ENCODE data around the gene SMIM26.
A peak's percentile ranks its signal among the peaks of the same experiment; 100 is the strongest.
"Not testable (repeated sequence)": the region's sequence is repeated elsewhere in the genome, so short reads cannot be mapped to it uniquely, and the experiment has no call there.

SMIM26 gene, protein sequence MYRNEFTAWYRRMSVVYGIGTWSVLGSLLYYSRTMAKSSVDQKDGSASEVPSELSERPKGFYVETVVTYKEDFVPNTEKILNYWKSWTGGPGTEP

DNA sequence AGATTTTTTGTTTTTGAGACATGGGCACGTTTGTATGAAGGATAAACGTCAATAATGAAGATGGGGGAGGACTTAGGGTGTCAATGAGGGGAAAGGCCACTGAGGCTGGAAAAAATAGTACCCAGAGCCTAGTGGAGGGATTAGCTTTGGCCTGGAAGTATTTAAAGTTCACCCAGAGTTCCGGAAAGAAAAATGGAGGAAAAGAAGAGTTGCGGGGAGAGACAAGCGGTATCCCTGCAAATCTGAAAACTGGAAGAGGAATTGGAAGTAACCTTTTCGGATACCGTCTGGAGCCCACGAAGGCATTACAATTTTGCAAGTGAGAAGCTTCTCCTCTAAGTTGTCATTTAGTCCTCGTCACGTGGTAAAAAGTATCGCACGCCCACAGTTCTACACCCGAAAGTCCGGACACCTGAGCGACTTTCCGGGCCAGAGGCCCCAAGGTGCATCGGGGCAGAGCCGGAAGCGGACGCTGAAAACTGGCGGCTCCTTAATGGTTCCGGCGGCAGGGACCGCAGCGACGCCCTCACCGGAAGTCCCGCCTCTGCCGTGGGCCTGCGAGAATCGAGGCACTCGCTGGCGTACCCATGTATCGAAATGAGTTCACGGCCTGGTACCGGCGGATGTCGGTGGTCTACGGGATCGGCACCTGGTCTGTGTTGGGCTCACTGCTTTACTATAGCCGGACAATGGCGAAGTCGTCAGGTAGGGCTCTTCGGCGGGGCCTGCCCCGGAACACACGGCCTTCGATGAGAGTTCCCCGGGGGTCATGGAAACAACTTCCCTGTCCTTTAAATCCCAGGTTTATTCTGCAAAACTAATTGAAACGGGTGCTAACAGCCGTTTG is at the start of gene SMIM26:
Gene SMIM26 (plus strand): TSS at position 541 of the 847 bp plus-strand sequence. CDS start 47 bp downstream, at position 588.
- peak; percentile 78 to 93 (median 87) for DNase-seq

DNA sequence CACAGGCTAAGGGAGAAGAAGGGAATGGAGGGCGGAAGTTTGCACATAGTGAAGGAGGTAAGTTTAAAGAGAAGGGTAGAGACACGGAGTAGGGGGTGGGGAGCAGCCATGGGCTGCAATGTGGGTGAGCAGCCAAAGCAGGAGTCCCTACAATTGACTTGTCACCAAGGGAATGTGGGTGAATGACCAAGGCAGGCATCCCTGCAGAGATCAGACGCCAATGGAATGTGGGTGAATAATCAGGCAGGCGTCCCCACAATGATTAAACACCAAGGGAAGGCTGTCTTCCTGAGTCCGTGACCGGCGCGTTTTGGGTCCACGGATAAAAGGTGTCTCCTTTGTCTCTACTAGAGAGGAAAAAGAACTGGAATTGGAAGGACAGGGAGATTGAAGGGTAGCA is 45.2 kb upstream of the SMIM26 start:
- not testable (repeated sequence) for DNase-seq

DNA sequence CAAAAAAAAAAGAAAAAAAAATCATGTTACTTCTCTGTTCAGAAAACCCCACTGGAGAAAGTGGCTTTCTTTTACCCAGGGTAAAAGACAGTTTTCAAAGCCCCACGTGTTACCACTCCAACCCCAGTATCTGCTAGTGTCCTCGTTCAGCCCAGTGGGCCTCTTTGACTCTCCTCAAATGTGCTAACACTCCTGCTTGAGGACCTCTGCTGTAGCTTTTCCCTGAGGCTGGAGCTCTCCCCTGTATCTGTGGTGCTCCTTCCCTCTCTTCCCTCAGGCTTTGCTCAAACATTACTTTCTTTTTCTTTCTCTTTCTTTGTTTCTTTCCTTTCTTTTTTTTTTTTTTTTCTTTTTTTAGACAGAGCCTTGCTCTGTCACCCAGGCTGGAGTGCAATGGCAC is 44.2 kb upstream of the SMIM26 start:
- no peak for DNase-seq

DNA sequence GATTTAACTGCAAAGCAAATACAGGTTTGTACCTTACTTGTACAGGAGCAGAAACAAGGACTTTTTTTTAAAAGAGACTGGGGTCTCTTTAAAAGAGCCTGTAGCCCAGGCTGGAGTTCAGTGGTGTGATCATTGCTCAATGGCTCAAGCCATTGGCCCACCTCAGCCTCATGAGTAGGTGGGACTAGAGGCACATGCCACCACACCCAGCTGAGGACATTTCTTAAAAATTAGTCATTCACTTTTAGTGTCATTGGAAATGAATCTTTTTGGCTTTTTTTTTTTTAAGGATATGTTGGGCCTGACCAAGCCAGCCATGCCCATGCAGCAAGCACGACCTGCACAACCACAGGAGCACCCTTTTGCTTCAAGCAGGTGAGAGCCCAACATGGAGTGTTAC is 42.6 kb upstream of the SMIM26 start:
- DNase-seq = no peak

DNA sequence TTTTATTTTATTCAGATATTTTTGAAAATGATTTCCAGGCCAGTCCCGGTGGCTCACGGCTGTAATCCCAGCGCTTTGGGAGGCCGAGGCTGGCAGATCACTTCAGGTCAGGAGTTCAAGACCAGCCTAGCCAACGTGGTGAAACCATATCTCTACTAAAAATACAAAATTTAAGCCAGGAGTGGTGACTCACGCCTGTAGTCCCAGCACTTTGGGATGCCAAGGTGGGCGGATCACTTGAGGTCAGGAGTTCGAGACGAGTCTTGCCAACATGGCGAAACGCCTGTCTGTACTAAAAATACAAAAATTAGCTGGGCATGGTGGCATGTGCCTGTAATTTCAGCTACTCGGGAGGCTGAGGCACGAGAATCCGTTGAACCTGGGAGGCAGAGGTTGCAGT is 40.5 kb upstream of the SMIM26 start:
- not testable (repeated sequence) for DNase-seq

DNA sequence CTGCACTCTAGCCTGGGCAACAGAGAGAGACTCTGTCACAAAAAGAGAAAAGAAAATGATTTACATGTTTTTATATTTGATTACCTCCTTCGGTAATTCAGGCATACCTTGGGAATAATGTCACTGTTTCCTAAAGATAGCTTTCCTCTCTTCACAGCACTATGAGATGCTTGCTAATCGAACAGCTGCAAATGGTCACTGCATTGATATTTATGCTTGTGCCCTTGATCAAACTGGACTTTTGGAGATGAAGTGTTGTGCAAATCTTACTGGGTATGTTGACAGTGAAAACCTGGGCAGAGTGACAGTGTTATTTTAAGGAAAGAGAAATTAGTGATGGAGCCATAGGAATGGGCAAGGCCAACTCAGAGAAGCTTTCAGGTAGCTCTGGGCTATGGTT is 39.9 kb upstream of the SMIM26 start:
- DNase-seq = no peak

DNA sequence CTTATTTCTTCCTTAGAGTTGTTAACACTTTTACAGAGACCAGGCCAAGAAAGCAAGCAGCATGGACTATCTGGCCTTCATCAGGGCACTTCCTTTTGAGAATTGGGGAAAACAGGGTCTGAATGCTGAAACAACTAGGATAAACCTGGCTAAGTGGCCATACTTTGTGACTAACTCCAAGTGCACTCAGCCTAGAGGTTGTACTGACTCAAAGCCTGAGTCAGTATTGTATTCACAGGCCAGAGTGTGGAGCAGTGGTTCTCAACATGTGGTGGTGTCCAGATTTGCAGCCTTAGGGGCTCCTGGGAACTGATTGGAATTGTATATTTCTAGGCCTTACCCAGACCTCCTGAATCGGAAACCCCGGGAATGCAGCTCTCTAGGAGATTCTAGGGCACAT is 39.4 kb upstream of the SMIM26 start:
- DNase-seq = no peak

DNA sequence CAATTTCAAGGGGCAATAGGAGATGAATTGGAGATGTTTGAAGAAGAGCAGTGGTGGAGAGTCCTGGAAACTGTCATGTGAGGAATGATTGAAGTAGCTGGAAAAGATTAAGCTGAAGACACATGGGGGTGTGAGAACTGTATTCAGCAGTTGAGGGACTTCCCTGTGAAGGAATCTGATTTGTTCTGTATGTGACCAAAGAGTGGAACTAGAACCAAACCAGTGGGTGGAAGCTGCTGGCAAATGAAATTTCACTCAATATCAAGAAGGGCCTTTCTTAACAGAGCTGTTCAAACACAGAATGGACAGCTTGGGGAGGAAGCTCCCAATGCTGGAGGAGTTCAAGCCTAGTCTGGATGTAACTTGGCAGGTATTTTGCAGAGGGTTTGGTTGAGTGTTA is 38.2 kb upstream of the SMIM26 start:
- no peak for DNase-seq

DNA sequence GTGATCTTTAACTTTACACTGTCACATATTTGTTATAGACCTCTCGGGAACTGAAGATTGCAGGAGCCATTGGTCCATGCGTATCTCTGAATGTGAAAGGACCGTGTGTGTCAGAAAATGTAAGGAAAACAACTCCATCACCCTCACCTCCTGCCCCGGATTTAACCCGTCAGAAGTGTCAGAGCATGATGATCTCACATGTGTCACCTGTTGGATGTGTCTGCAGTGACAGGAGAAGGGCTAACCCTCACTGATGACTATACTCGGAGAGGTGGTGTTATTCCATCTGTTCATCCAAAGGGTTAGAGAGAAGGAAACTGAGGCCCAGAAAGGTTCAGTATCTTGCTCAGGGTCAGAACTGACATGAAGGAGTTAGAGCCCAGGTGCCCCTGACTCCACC is 34.6 kb upstream of the SMIM26 start:
- no peak for DNase-seq

DNA sequence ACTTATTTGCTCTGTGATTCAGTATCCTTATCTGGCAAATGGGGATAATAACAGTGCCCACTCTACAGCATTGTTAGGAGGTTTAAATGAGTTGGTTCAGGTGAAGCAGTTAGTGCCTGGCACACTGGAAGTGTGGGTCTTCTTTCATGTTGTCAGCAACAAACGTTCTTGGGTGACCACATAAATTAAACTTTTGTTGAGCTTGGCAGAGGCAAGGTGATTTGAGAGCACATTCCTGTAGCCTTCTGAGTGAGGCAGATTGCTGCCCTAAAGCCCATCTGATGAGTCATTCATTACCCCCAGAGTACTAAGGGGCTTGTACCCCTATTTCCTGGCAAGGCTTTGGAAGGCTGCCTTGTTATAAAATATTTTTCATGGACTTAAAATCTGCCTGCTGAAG is 33.7 kb upstream of the SMIM26 start:
- DNase-seq = no peak

DNA sequence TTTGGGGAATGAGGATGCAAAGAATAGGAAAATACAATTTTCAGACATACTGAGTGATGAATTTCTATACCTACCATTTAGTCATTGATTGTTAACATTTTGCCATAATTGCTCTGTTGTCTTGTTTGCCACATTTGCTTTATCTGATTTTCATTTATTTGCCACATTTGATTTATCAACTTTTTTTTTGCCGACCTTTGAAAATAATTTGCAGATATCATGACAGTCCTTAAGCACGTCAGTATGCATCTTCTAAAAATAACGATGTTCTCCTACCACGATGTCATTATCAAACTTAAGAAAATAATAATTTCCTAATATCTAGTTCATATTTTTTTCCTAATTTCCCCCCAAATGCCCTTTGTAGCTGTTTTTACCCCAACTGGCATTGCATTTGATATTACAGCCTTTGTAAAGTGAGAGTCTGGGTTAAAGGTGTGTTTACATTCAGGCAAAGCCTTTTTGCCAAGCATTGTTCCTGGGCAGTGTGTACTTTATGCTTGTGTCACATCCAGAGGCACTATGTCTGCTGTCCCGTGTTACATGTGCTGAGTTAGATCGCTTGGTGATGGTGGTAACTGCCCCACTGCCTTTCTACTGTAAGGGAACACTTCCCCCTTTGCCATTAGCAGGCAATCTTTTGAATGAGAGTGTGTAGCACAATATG is 33.1 kb upstream of the SMIM26 start:
- DNase-seq = no peak

DNA sequence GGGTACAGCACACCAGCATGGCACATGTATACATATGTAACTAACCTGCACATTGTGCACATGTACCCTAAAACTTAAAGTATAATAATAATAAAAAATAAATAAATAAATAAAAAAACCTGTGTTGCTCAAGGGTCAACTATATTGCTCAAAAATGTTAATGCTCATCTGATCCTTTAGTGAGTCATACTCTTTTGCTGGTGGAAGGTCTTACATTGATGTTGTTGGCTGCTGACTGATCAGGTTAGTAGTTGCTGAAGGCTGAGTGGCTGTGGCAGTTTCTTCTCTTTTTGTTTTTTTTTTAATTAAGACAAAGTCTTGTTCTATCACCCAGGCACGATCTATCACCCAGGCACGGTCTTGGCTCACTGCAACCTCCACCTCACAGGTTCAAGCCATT is 29.6 kb upstream of the SMIM26 start:
- no peak for DNase-seq

DNA sequence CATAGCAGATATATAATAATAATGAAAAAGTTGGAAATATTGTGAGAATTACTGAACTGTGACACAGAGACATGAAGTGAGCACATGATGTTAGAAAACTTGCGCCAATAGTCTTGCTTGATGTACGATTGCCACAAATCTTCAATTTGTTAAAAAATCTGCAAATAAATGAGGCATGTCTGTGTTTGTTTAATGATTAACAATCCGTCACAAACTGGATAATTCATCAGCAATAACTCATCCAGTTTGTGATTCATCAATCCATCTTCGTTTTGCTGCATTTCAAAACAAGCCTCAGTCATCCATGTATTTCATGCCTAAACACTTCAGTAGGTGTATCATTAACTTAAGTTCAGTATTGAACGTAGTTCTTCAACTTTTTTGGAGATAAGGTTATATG is 25.5 kb upstream of the SMIM26 start:
- DNase-seq = no peak

DNA sequence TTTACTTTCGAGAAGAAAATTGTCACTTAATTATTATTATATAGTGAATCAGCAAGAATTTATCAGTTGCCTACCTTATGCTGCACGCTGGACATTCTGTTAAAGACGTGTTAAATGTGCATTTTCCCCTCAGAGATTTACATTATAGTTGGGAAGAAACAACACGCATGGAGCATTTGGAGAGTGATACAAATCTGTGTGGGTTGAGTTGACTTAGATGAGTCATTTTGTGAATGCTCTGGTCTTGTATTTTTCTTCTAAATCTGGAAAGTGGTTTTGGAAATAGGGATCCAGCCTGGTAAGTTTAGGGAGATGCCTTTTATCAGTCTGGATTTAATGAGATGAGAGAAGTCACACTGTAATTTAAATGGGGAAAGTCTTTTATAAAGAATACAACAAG is 24.0 kb upstream of the SMIM26 start:
- DNase-seq = no peak

DNA sequence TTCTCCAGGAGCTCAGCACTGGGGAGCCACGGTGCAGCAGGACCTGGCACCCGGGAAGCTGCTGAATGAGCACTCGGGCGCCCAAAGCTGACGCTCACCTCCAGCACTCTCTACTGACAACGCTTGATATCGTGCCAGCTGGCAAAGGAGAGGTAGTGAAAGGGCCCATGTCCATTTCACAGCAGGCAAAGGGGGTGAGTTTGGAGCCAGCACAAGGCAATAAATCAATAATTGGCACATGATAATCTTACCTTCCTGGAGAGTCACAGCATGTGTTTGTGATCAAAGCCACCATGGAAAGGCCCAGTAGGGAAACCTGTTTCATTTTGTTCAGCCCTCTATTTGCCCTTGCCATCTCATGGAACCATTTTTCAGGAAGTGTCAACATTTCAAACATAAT is 23.3 kb upstream of the SMIM26 start:
- DNase-seq = no peak

DNA sequence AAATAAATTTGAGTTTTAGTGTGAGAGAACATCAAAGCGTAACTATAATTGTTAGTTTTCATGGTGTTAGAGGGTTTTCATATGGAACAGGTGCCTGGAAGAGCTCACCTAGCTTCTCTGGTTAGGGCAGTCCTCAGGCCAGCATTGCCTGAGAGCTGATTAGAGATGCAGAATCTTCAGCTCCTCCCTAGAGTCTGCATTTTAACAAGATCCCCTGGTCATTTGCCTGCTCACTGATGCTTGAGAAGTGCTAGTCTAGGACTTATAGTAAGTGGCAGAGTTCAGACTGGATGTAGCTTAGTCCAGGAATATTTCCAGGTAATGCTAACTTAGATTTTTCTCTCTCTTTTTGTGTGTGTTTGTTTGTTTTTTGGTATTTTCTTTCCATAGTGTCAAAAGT is 21.7 kb upstream of the SMIM26 start:
- no peak for DNase-seq

DNA sequence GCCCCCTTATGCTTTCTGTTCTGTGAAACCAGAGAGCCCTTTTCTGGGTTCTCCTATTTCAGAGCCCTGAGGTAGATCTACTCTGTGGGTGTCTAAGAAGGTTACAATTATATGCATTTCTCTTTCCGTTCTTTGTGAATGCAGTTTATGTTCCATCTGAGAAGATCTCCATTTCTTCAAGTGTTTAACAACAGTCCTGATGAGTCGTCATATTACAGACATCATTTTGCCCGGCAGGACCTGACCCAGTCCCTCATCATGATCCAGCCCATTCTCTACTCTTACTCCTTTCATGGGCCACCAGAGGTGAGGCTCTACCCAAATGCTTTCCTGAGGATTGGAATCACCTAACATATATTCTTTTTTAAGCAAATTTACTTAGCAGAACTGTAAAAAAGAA is 18.8 kb upstream of the SMIM26 start:
- DNase-seq = no peak

DNA sequence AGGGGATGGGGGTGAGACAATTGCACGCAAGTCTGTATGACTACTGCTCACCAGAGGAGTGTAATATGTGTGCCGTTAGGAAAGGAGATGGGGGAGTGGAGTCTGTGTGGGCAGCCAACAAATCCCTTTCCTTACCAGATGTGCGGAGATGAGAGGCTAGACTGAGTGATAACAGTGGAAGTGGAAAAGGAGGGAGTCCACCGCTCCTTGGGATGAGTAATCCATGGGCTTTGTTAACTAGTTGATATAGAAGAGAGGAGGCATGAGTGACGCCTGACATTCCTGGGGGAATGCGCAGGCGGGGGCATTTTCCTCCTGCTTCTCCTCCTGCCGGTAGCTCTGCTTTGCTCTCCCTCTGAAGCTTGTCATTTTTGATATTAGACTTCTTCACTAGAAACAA is 13.5 kb upstream of the SMIM26 start:
- DNase-seq = no peak

DNA sequence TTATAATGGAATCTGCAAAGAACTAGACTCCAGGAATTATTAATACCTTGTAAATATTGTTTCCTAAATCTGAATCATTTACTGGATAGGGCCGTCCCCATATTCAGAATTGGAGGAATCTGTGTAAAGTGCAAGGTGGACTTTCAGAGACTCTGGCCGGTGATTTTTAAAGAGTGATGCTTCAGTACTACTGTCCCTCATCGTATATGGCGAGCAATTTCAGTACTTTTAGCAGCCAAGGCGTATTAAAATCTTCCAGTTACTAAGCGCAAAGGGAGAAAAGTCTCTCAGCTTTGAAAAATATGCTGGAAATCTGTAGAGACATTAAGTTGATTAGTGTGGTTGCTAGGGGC is 483 bp downstream of the SMIM26 start:
- no peak for DNase-seq

DNA sequence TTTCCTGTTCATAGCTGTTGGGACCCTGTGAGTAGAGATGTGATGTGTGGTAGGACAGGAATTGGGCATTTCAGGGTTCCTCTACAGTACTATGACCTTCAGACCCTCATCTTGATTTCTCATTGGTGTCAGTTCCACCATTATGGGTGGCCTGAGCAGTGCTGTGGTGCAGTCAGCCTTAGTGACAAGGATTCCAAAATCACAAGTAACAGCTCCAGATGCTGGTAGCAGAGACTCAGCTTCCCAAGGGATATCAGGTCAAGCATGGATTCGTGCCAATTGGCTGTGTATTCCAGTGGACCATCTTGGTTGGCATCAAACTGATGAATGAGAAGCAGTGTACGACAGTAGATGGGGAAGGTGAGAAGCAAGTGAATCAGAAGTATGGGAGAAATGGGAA is 3.8 kb downstream of the SMIM26 start:
- DNase-seq = no peak

DNA sequence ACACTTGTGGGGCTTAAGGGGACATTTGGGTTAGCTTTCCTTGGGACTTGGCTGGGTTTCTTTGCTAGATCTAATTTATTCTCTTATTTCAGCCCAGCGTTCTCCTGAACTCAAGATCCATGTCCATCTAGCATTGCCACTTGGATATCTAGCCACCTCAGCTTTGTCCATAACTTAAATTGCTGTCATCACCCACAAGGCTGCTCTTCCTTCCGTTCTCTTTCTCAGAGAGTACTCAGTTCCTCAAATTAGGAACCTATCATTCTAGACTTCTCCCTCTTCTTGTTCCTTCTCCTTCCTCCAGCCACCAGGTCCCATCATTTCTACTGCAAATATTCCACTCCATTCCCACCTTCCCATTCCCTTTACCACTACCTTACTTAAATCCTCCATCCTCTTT is 4.3 kb downstream of the SMIM26 start:
- no peak for DNase-seq

DNA sequence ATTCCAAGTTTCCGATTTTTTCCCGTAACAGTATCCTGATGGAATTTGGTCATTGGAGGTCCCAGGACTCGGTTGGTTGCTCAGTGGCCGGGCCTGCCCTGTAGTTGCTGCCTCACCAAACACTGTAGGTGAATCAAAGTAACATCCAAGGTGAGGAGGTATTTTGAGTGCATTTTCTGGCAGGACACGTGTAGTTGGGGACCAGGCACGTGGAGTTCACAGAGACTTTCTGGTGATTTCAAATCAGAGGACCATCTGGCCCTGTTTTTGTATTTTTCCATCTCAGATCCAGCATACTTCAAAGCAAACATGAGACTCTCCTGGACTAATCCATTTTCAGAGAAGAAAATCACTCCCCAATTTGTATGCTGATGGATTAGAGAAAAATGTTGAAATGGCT is 10.7 kb downstream of the SMIM26 start:
- no peak for DNase-seq

DNA sequence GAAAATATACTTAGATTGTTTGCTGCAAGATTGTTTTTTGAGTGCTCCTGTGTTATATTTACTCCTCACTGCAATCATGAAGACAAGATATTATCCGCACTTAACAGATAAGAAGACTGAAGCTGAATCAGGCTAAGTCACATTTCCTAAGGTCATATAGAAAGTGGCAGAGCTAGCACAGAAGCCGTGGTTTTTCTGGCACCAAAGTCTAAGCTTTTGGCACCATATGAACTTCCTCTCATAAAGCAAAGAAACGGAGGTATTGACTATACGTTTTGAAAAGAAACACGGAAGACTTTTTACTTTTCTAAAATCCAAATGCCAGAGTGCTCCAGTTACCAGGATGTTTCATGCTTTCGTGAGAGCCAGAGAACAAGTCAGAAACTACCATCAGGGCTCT is 11.3 kb downstream of the SMIM26 start:
- no peak for DNase-seq

DNA sequence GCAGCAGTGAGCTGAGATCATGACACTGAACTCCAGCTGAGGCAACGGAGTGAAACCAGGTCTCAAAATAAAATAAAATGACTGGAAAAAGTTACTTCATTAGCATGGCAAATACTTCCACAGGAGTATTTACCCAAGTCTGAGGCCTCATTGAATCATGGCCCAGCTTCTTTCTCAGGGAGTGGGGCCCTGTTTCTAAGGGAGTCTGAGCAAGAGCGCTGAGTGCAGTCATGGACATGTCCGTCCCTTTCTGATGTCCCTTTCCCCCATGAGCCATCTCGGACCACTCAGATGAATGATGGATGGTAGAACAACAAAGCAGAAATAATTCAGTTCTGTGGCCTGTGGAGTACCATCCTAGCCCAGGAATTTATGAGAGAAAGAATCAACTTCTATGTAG is 12.8 kb downstream of the SMIM26 start:
- no peak for DNase-seq

DNA sequence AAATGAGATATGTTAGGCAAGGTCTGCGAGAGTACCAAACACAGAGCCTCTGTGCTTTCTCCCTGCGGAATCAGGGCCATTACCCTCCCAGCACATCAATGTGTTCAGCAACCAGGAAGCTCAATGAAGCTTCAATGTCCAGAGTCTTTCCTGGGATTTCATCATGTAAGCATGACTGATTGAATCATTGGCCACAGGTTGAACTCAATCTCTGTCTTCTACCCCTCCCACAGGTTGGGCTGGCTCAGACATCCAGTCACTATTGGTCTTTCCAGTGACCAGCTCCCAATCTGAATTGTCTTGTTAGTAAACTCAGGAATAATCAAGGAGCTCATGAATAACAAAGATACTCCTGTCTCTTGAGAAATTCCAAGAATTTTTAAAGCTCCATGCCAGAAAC is 17.9 kb downstream of the SMIM26 start:
- no peak for DNase-seq
